HEK293 (cell line): Measurements from ENCODE around the gene AKR1A1.

Experiments
- GLI4 ChIP-seq: fragments of 450-650 bp; formaldehyde crosslinking; IDR thresholded peaks from 2 replicates; pipeline ENCODE4 v1.5.1; 2016; ENCODE audit warnings: missing biosample characterization, missing genetic modification characterization
- HOXD13 ChIP-seq: sonication (generic); formaldehyde crosslinking; IDR thresholded peaks from 2 replicates; pipeline ENCODE4 v1.8.0; 2022; ENCODE audit warnings: missing genetic modification reagents, borderline replicate concordance
- KLF16 ChIP-seq: fragments of 450-650 bp; formaldehyde crosslinking; IDR thresholded peaks from 2 replicates; pipeline ENCODE4 v1.5.1; 2017; ENCODE audit warnings: missing biosample characterization, missing genetic modification characterization
- MEIS1 ChIP-seq: sonication (generic); formaldehyde crosslinking; IDR thresholded peaks from 2 replicates; pipeline ENCODE4 v1.8.1; 2022; ENCODE audit warnings: missing genetic modification reagents, mild to moderate bottlenecking, borderline replicate concordance
- PRDM4 ChIP-seq: fragments of 450-650 bp; formaldehyde crosslinking; IDR thresholded peaks from 2 replicates; pipeline ENCODE4 v1.5.1; 2017; ENCODE audit warnings: missing biosample characterization, missing genetic modification characterization
- WT1 ChIP-seq: fragments of 450-650 bp; formaldehyde crosslinking; IDR thresholded peaks from 2 replicates; pipeline ENCODE4 v1.5.1; 2016; ENCODE audit warnings: missing biosample characterization, missing genetic modification characterization
- YY2 ChIP-seq: fragments of 450-650 bp; formaldehyde crosslinking; IDR thresholded peaks from 2 replicates; pipeline ENCODE4 v1.5.1; 2016; ENCODE audit warnings: missing biosample characterization, missing genetic modification characterization
- ZBTB1 ChIP-seq: fragments of 450-650 bp; formaldehyde crosslinking; IDR thresholded peaks from 2 replicates; pipeline ENCODE4 v1.5.1; 2016; ENCODE audit warnings: missing biosample characterization, missing genetic modification characterization
- ZBTB10 ChIP-seq: fragments of 450-650 bp; formaldehyde crosslinking; IDR thresholded peaks from 2 replicates; pipeline ENCODE4 v1.5.1; 2016; ENCODE audit warnings: missing biosample characterization, missing genetic modification characterization
- ZBTB6 ChIP-seq: fragments of 450-650 bp; formaldehyde crosslinking; IDR thresholded peaks from 2 replicates; pipeline ENCODE4 v1.5.1; 2017; ENCODE audit warnings: missing biosample characterization, missing genetic modification characterization
- ZBTB8A ChIP-seq: fragments of 450-650 bp; formaldehyde crosslinking; IDR thresholded peaks from 2 replicates; pipeline ENCODE4 v1.5.1; 2016; ENCODE audit warnings: missing biosample characterization, missing genetic modification characterization
- ZFHX2 ChIP-seq: fragments of 450-650 bp; formaldehyde crosslinking; conservative IDR thresholded peaks from 2 replicates; pipeline ENCODE4 v1.5.1; 2016; ENCODE audit warnings: missing biosample characterization, missing genetic modification characterization
- ZIC2 ChIP-seq: fragments of 450-650 bp; formaldehyde crosslinking; IDR thresholded peaks from 2 replicates; pipeline ENCODE4 v1.5.1; 2016; ENCODE audit warnings: missing biosample characterization, missing genetic modification characterization
- ZNF133 ChIP-seq: fragments of 450-650 bp; formaldehyde crosslinking; IDR thresholded peaks from 2 replicates; pipeline ENCODE4 v1.5.1; 2016; ENCODE audit warnings: missing biosample characterization, missing genetic modification characterization
- ZNF140 ChIP-seq: fragments of 450-650 bp; formaldehyde crosslinking; IDR thresholded peaks from 2 replicates; pipeline ENCODE4 v1.5.1; 2016; ENCODE audit warnings: missing biosample characterization, missing genetic modification characterization
- ZNF16 ChIP-seq: fragments of 450-650 bp; formaldehyde crosslinking; IDR thresholded peaks from 2 replicates; pipeline ENCODE4 v1.5.1; 2016; ENCODE audit warnings: low read depth, missing biosample characterization, missing genetic modification characterization
- ZNF19 ChIP-seq: fragments of 450-650 bp; formaldehyde crosslinking; IDR thresholded peaks from 2 replicates; pipeline ENCODE4; 2016; ENCODE audit warnings: missing biosample characterization, missing genetic modification characterization, low read depth
- ZNF2 ChIP-seq: fragments of 450-650 bp; formaldehyde crosslinking; IDR thresholded peaks from 2 replicates; pipeline ENCODE4 v1.5.1; 2016; ENCODE audit warnings: missing biosample characterization, missing genetic modification characterization
- ZNF280D ChIP-seq: fragments of 450-650 bp; formaldehyde crosslinking; IDR thresholded peaks from 2 replicates; pipeline ENCODE4 v1.5.1; 2016; ENCODE audit warnings: missing biosample characterization, missing genetic modification characterization
- ZNF426 ChIP-seq: fragments of 450-650 bp; formaldehyde crosslinking; IDR thresholded peaks from 2 replicates; pipeline ENCODE4 v1.5.1; 2017; ENCODE audit warnings: missing biosample characterization, missing genetic modification characterization, mild to moderate bottlenecking, inconsistent platforms, moderate library complexity
- ZNF488 ChIP-seq: fragments of 450-650 bp; formaldehyde crosslinking; IDR thresholded peaks from 2 replicates; pipeline ENCODE4 v1.5.1; 2016; ENCODE audit warnings: missing biosample characterization, missing genetic modification characterization
- ZNF530 ChIP-seq: fragments of 450-650 bp; formaldehyde crosslinking; IDR thresholded peaks from 2 replicates; pipeline ENCODE4 v1.5.1; 2016; ENCODE audit warnings: low read depth, missing biosample characterization, missing genetic modification characterization
- ZNF549 ChIP-seq: fragments of 450-650 bp; IDR thresholded peaks from 2 replicates; pipeline ENCODE4 v1.5.1; 2018; ENCODE audit warnings: missing biosample characterization, missing genetic modification characterization, mild to moderate bottlenecking, inconsistent platforms, moderate library complexity
- ZNF600 ChIP-seq: fragments of 450-650 bp; formaldehyde crosslinking; IDR thresholded peaks from 2 replicates; pipeline ENCODE4 v1.5.1; 2016; ENCODE audit warnings: missing biosample characterization, missing genetic modification characterization
- ZNF629 ChIP-seq: fragments of 450-650 bp; formaldehyde crosslinking; IDR thresholded peaks from 2 replicates; pipeline ENCODE4 v1.5.1; 2017; ENCODE audit warnings: missing biosample characterization, missing genetic modification characterization
- ZSCAN30 ChIP-seq: fragments of 450-650 bp; IDR thresholded peaks from 2 replicates; pipeline ENCODE4 v1.5.1; 2018; ENCODE audit warnings: missing biosample characterization, mild to moderate bottlenecking, missing genetic modification characterization, moderate library complexity
- ZSCAN4 ChIP-seq: fragments of 450-650 bp; formaldehyde crosslinking; IDR thresholded peaks from 2 replicates; pipeline ENCODE4 v1.5.1; 2017; ENCODE audit warnings: missing biosample characterization, missing genetic modification characterization
- ZXDB ChIP-seq: fragments of 450-650 bp; formaldehyde crosslinking; IDR thresholded peaks from 2 replicates; pipeline ENCODE4 v1.5.1; 2016; ENCODE audit warnings: missing biosample characterization, missing genetic modification characterization

Gene AKR1A1

GRCh38 chr1:45521413-45522323, 29.0 kb upstream of the AKR1A1 start, which contains the start of gene PRDX1 (continued):
- TF ChIP-seq ZNF549 (tag by site-specific recombination), result no peak
- peak; percentile 93; the same call in 1 of the 2 replicates for TF ChIP-seq GLI4 (tag by site-specific recombination)
- TF ChIP-seq ZNF280D (tag by site-specific recombination), result no peak
- TF ChIP-seq ZNF16 (tag by site-specific recombination), result no peak
- peak; percentile 99 for TF ChIP-seq ZBTB10 (tag by site-specific recombination)
- TF ChIP-seq ZSCAN4 (tag by site-specific recombination), result no peak; the same call in none of the 2 replicates
- no peak for TF ChIP-seq ZNF530 (tag by site-specific recombination)
- TF ChIP-seq KLF16 (tag by site-specific recombination), result peak; percentile 100
- peak; percentile 74 for TF ChIP-seq WT1 (tag by site-specific recombination)
- peak; percentile 84 for TF ChIP-seq ZNF629 (tag by site-specific recombination)
- TF ChIP-seq ZNF426 (tag by site-specific recombination), result no peak
- peak; percentile 97 for TF ChIP-seq ZBTB8A (tag by site-specific recombination)
- TF ChIP-seq ZBTB6, result peak; percentile 43; the same call in 1 of the 2 replicates
- TF ChIP-seq YY2 (tag by site-specific recombination), result peak; percentile 67
- TF ChIP-seq ZNF2 (tag by site-specific recombination), result peak; percentile 98
- TF ChIP-seq ZFHX2 (tag by site-specific recombination), result peak; percentile 93
- no peak for TF ChIP-seq ZNF19 (tag by site-specific recombination)
- peak; percentile 61; the same call in 1 of the 2 replicates for TF ChIP-seq PRDM4 (tag by site-specific recombination)
- peak; percentile 82 for TF ChIP-seq ZIC2
- peak; percentile 10; the same call in 1 of the 2 replicates for TF ChIP-seq ZBTB1
- no peak for TF ChIP-seq ZNF140 (tag by site-specific recombination)
- TF ChIP-seq ZNF600 (tag by site-specific recombination), result peak; percentile 91
- peak; percentile 98 for TF ChIP-seq ZXDB (tag by site-specific recombination)
- TF ChIP-seq ZSCAN30 (tag by site-specific recombination), result peak; percentile 69; the same call in 1 of the 2 replicates
- no peak for TF ChIP-seq MEIS1 (CRISPR knock-in tag)
- TF ChIP-seq ZNF488, result no peak
- TF ChIP-seq HOXD13 (CRISPR knock-in tag), result peak; percentile 61; the same call in 1 of the 2 replicates
- TF ChIP-seq ZNF133, result no peak; the same call in 1 of the 2 replicates
